GM10847 (cell line): ENCODE data around the gene LMO2.
A peak's percentile ranks its signal among the peaks of the same experiment; 100 is the strongest.

Source experiments
- POLR2A ChIP-seq: IDR thresholded peaks from 2 replicates; pipeline ENCODE4 v1.6.1; 2011; ENCODE audit not compliant: insufficient read length; ENCODE audit errors: extremely low read depth

Gene LMO2

DNA sequence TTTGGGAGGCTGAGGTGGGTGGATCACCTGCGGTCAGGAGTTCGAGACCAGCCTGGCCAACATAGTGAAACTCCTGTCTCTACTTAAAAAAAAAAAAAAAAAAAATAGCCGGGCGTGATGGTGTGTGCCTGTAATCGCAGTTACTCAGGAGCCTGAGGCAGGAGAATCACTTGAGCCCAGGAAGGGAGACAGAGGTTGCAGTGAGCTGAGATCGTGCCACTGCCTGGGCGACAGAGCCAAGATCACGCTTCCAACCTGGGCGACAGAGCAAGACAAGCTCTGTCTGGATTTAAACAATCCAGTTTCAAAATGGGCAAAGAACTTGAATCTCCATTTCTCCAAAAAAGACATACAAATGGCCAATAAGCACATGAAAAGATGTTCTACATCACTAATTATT is 12.5 kb downstream of the LMO2 start:
- TF ChIP-seq POLR2A, result no peak

DNA sequence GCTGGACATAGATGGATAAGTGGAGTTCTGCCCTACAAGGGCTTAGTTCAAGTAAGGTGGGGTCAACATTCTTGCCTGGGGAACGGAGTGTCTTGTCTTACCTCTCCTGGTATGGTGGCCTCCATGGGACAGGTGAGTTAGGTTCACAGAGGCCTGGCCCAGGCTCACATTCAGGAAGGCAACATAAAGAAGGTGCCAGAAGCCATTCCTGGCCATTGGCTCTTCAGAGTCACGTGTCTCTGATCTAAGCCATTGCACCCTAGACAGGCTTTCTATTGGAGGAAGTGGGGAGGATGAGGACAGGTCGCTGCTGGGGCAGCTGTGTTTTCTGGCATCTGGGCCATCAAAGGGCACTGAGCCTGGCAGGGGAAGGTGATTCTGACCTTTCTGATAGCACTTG is 14.8 kb downstream of the LMO2 start:
- TF ChIP-seq POLR2A, result no peak

- TF ChIP-seq POLR2A, result no peak
These were observed 16.1 kb downstream of the LMO2 start for GRCh38 chr11:33875621-33876294.

GRCh38 chr11:33874910-33875490 is 16.9 kb downstream of the LMO2 start:
- no peak for TF ChIP-seq POLR2A

DNA sequence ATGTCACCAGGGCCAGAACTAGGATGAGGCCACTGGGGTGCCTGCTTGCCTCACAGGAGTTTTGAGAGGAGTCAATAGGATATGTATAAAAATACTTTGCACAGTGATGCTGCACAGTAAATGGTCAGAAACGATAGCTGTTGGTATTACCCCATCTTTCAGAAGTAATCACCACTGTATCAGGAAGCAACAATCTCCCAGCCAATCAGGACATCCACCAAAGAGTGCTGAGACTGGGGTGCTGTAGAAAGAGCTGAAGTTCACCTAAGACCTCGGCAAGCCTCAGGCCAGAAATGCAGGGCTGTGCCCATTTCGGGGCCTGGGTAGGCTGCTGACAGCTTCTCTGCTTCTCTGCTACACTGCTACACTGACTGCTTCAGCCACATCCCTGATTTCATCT is 17.4 kb downstream of the LMO2 start:
- TF ChIP-seq POLR2A, result no peak

GRCh38 chr11:33869481-33870422 is 22.1 kb downstream of the LMO2 start:
- TF ChIP-seq POLR2A, result peak; percentile 16

- TF ChIP-seq POLR2A, result no peak
These were observed 23.0 kb downstream of the LMO2 start for GRCh38 chr11:33868647-33869461.

DNA sequence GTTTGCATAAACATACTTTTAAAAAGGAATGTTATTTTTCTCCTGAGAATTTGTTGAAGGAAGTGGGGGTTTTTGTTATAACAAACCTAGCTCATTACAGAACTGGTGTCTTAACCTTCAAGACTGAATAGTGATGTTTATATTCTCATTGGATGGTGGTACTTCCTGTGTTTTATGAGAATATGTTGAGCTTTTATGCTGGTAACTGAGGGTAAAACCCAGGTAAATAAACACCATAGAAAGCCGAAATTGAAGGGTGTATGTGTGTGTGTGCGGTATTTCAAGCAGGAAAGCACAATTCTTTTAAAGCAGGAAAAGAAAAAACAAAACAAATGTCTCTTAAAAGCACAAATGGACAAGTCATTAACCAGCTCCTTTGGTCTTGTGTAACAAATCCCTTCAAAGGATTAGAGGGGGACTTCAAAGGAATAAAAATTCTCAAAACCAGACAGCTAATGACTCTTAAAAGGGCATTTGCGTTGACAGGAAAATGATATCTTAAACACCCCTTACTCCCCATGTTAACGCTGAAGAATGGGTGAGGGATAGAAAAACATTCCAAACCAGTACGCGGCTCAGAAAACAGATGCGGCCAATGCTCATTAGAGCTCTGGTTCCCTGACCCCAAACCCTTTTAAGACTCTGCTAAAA is 23.8 kb downstream of the LMO2 start:
- TF ChIP-seq POLR2A, result no peak

GRCh38 chr11:33867561-33867960 is 24.3 kb downstream of the LMO2 start:
- no peak for TF ChIP-seq POLR2A

DNA sequence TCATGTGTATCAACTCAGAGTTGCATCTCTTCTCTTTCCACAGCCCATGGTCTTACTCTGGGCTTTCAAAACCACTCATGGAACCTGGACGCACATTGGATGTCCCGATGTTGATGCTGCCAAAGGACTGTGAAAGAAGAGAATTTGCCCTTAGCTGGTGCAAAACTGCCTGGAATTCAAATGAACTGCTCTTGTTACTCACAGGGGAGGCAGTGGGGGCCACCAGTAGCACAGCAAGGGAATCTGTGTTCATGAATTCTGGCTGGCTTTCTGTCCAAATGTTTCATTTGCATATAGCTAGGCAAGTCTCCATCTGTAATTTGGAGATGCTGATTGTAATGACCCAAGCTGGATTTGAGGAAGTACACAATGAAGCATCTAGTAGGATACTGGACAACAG is 24.9 kb downstream of the LMO2 start:
- TF ChIP-seq POLR2A, result no peak

- no peak for TF ChIP-seq POLR2A
These were observed 27.4 kb downstream of the LMO2 start for GRCh38 chr11:33864479-33864878.

- TF ChIP-seq POLR2A, result no peak
These were observed 28.3 kb downstream of the LMO2 start for GRCh38 chr11:33863418-33864172.

- TF ChIP-seq POLR2A, result no peak
These were observed 29.8 kb downstream of the LMO2 start for GRCh38 chr11:33861941-33862589.
